GM12872 (cell line): ENCODE results near the gene NHSL1.

ENCODE experiments used
- CTCF ChIP-seq: IDR thresholded peaks from 3 replicates; pipeline ENCODE4 v1.5.1; 2011; ENCODE audit warnings: low read depth, mild to moderate bottlenecking, low read length, moderate library complexity; ENCODE audit not compliant: insufficient read depth

NHSL1 gene

GRCh38 chr6:138485586-138486248 lies 13.6 kb downstream of the NHSL1 start:
- TF ChIP-seq CTCF, result no peak

GRCh38 chr6:138485005-138485545 lies 14.2 kb downstream of the NHSL1 start:
- TF ChIP-seq CTCF, result no peak

- no peak for TF ChIP-seq CTCF
These were observed 15.1 kb downstream of the NHSL1 start for GRCh38 chr6:138484018-138484731.

GRCh38 chr6:138482816-138483215 lies 16.5 kb downstream of the NHSL1 start:
- no peak for TF ChIP-seq CTCF

GRCh38 chr6:138480279-138480949 lies 18.9 kb downstream of the NHSL1 start:
- no peak for TF ChIP-seq CTCF

- TF ChIP-seq CTCF, result no peak
These were observed 21.3 kb downstream of the NHSL1 start for GRCh38 chr6:138477913-138478539.

- TF ChIP-seq CTCF, result no peak
These were observed 23.2 kb downstream of the NHSL1 start for GRCh38 chr6:138476116-138476515.
